Measurements from ENCODE around the gene TRIM44.

Gene TRIM44

DNA sequence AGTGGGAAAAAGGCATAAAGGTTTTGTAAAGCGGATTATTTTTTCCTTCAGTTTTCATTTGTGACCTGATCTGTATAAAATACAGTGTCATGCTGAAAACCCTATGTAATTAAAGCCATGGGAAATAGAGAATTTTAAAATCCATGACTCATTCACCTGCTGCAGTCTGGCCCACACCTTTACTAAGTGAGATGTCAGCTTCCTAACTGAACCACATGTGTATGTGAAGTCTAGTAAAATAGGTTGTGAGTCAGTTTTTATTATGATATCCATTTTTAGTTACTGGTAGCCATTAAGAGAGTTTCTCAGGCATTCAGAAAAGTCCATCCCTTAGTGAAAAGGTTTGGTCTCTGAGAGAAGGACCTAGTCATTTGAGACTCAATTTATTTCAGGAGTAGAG lies 60.9 kb downstream of the TRIM44 start:
- DNase-seq (ENCODE audit: low spot score) = no peak
- in situ Hi-C loops (cut with MboI; ENCODE audit: low pct_unique_long_range_greater_than_20kb, low sequenced_read_pairs, unreplicated experiment) = no loop called here
- TF ChIP-seq CTCF (IDR thresholded peaks at IDR 0.05; ENCODE audit: extremely low read depth, insufficient read depth, missing control alignments) = no peak

DNA sequence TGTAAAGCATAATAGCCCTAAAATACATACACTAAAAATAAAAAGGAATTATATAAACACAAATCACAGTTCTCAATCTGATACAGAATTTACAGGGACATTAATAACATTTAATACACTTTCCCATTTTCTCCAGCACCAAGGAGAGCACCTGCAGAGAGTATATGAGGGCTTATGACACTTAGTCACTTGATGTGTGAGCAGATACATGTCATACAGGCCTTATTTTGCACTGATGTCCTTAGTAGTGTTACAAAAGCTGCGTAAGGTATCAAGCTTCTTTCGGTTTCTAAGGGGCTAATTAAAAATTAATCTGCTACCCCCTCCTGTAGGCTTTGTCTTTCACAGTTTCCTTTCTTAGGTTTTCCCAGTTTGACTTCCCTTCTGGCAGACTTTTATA lies 61.3 kb downstream of the TRIM44 start:
- in situ Hi-C loops (cut with MboI; ENCODE audit: low pct_unique_long_range_greater_than_20kb, low sequenced_read_pairs, unreplicated experiment) = no loop called here
- no peak for TF ChIP-seq CTCF (IDR thresholded peaks at IDR 0.05; ENCODE audit: extremely low read depth, insufficient read depth, missing control alignments)
- DNase-seq (ENCODE audit: low spot score) = no peak

- in situ Hi-C loops (cut with MboI; ENCODE audit: low pct_unique_long_range_greater_than_20kb, low sequenced_read_pairs, unreplicated experiment) = no loop called here
- no peak for DNase-seq (ENCODE audit: low spot score)
- TF ChIP-seq CTCF (IDR thresholded peaks at IDR 0.05; ENCODE audit: extremely low read depth, insufficient read depth, missing control alignments) = no peak
These were observed 63.3 kb downstream of the TRIM44 start for GRCh38 chr11:35725885-35726284.

DNA sequence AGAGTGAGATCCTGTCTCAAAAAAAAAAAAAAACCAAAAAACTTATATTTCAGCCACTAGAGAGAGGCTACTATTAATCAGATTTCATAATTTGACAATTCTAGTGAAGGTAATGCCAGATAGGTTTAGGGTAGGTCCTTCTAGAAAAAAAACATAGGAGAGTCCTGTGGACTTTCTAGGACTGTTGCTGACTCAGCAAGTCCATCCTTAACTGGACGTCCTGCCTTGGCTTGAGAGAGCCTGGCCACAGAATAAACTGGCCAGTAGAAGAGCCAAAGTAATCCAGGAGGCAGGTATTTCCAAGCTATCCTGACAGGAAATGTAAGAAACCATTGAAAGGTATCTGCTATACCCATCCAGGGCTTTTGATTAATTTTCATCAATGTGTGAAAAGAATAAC lies 64.6 kb downstream of the TRIM44 start:
- in situ Hi-C loops (cut with MboI; ENCODE audit: low pct_unique_long_range_greater_than_20kb, low sequenced_read_pairs, unreplicated experiment) = no loop called here
- DNase-seq (ENCODE audit: low spot score) = no peak
- TF ChIP-seq CTCF (IDR thresholded peaks at IDR 0.05; ENCODE audit: extremely low read depth, insufficient read depth, missing control alignments) = no peak

- no peak for TF ChIP-seq CTCF (IDR thresholded peaks at IDR 0.05; ENCODE audit: extremely low read depth, insufficient read depth, missing control alignments)
- in situ Hi-C loops (cut with MboI; ENCODE audit: low pct_unique_long_range_greater_than_20kb, low sequenced_read_pairs, unreplicated experiment) = no loop called here
- DNase-seq (ENCODE audit: low spot score) = no peak
These were observed 67.7 kb downstream of the TRIM44 start for GRCh38 chr11:35730254-35730653.

DNA sequence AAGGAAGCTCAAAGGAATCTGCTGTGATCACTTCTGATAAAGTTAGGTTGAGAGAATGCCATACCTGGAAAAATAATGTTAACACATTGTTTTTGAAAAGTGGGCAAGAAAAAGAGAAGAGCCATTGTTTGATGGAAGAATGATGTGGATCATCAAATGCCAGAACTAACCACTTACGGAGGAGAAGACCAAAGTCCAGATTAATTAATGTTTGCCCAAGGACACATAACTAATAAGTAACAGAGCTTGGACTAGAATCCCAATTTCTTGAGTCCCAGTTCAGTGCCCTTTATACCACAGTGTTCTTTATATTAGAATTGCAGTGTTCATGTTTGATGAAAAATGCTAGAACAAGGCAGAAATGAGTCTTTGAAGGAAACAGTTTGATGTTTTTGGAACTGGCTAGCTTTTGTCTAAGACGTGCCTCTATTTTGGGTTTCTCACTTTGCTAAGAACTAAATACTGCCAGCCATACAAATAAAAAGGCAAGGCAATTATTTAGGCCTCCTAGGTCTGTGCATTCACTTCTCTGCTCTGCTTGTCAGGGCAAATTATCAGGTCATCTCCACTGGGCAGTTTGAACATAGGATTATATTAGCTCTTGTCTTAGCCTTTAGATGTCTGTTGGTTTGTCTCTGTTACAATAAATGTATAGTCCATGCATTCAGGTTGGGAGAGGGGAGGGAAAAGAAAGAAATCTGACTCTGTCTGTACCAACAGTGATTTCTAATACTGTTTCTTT lies 72.3 kb downstream of the TRIM44 start:
- DNase-seq (ENCODE audit: low spot score) = no peak
- in situ Hi-C loops (cut with MboI; ENCODE audit: low pct_unique_long_range_greater_than_20kb, low sequenced_read_pairs, unreplicated experiment) = no loop called here
- TF ChIP-seq CTCF (IDR thresholded peaks at IDR 0.05; ENCODE audit: extremely low read depth, insufficient read depth, missing control alignments) = no peak

All from GM13977 (cell line).